ENCODE measurements around the gene PI4K2A.

GRCh38 chr10:97690133-97690532, 49.7 kb downstream of the PI4K2A start:
- TF ChIP-seq CTCF (IDR thresholded peaks at IDR 0.05) (no peak), POLR2AphosphoS5 (IDR thresholded peaks at IDR 0.05) (no peak), POLR2A (IDR thresholded peaks at IDR 0.05) (no peak)

Measured in gastroesophageal sphincter (tissue), 3 donors.